Measurements from ENCODE around the gene MAP4K4. TPM values are rescaled to one million over a fixed set of nuclear protein-coding genes. Genes with fewer than 3 reads are reported as not detected.

Gene MAP4K4
- total and polyA plus RNA-seq, 2 of the 4 experiments (the other 2 are of a cell fraction) = 89.4 to 124 TPM

DNA sequence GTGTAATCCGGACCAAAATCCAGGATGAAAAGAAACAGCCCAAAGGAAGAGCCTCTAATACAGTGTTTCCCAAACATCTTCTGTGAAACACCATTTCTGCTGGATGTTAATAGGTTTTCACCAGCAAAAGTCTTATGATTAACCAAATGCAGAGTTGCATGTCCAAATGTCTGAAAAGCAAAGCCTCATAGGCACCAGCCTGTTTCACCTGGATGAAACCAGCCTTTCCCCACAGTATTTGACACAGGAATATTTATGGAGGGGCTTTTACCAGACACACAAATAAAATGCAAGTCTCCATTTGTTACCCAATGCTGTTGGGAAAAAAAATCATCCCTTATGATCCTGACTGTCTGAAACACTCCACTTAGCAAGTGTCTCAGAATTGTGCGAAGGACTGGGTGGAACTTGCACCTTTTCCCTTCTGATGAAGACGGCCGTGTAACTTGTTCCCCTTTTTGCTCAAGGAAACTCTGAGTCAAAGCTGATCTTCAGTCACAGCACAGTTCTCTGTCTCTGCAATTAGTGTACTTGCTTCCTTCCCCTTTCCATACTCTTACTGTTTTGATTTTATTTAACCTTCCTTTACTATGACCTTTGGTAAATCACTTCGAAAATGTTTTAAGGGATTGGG lies 223.9 kb downstream of the MAP4K4 start:
- Histone ChIP-seq H3K56ac (ENCODE audit: extremely low read depth, insufficient read depth, low read length) (no peak overlapping the region), H3K36me3 (ENCODE audit: control insufficient read depth, insufficient read depth, low read length) (no peaks in the 10 kb centered on the region), H2BK120ac (ENCODE audit: low read depth, low read length) (no peak overlapping the region), H3K9me3 (ENCODE audit: control insufficient read depth, insufficient read depth, low read length) (peaks cover 8% of the 10 kb centered on the region), H4K20me1 (ENCODE audit: insufficient read depth, low read length) (no peaks in the 10 kb centered on the region), H3K4me1 (ENCODE audit: control insufficient read depth, insufficient read depth, low read length) (no peaks in the 10 kb centered on the region), H2AK9ac (replicated peaks; ENCODE audit: low read depth, low read length, poor library complexity) (no peak overlapping the region), H2BK5ac (ENCODE audit: low read depth, low read length, poor library complexity, severe bottlenecking) (no peak overlapping the region), H3K9ac (ENCODE audit: low read depth, low read length) (no peak overlapping the region), H4K5ac (ENCODE audit: low read depth, low read length) (no peak overlapping the region), H3K27me3 (ENCODE audit: control insufficient read depth, insufficient read depth, low read length) (peaks cover 7% of the 10 kb centered on the region), H4K8ac (ENCODE audit: low read depth in 2 of 2, low read length in 2 of 2) (no peak overlapping the region), H3K23ac (ENCODE audit: low read depth, low read length) (no peak overlapping the region), H2BK20ac (ENCODE audit: low read depth, low read length) (no peak overlapping the region), H4K91ac (ENCODE audit: insufficient read depth, low read depth, low read length) (no peak overlapping the region), H3K27ac (ENCODE audit: insufficient read depth, low read length) (no peak overlapping the region), H2AFZ (replicated peaks; ENCODE audit: low read length, poor library complexity) (no peak overlapping the region), H2AK5ac (ENCODE audit: low read depth, low read length) (no peak overlapping the region), H2BK15ac (ENCODE audit: low read depth, low read length) (no peak overlapping the region), H3K4me2 (ENCODE audit: low read depth, low read length) (no peak overlapping the region), H3K4ac (ENCODE audit: low read depth, low read length) (no peak overlapping the region), H3K18ac (ENCODE audit: low read depth, low read length) (no peak overlapping the region), H3K9me1 (ENCODE audit: insufficient read depth, low read length) (no peaks in the 10 kb centered on the region), H3K79me1 (ENCODE audit: low read depth in 1 of 2, low read length in 2 of 2) (no peaks in the 10 kb centered on the region), H3K14ac (replicated peaks; ENCODE audit: low read depth, low read length) (no peak overlapping the region), H3K4me3 (ENCODE audit: insufficient read depth, low read depth, low read length) (no peak overlapping the region)
- ATAC-seq (ENCODE audit: low read depth) (no peak), DNase-seq (no peak)
- dilution Hi-C loops (cut with HindIII; ENCODE audit: low sequenced_read_pairs, unreplicated experiment) (no loop called here), in situ Hi-C loops (cut with MboI; ENCODE audit: low sequenced_read_pairs) (no loop called here), intact Hi-C loops (cut with micrococcal nuclease) (no loop called here)
- BruUV-seq (replicated peaks) = no TSS peak
- CTCF ChIA-PET = interaction anchor here (1.1 kb wide), 1 partner anchor 11 kb away, joined by 3 read pairs; no protein-coding TSS in a partner anchor
- TF ChIP-seq NFE2L2 (IDR thresholded peaks at IDR 0.05; ENCODE audit: low read depth, low read length) (no peak), MXI1 (IDR thresholded peaks at IDR 0.05; ENCODE audit: borderline replicate concordance, low read depth, low read length) (no peak), BHLHE40 (IDR thresholded peaks at IDR 0.05; ENCODE audit: low read depth, low read length) (no peak), SMC3 (IDR thresholded peaks at IDR 0.05; ENCODE audit: low read depth, low read length) (no peak), RCOR1 (IDR thresholded peaks at IDR 0.05; ENCODE audit: insufficient replicate concordance, low read length) (no peak), RFX5 (IDR thresholded peaks at IDR 0.05; ENCODE audit: low read depth, low read length) (no peak), POLR2A (IDR thresholded peaks at IDR 0.05; ENCODE audit: low read depth, low read length) (no peak), FOS (IDR thresholded peaks at IDR 0.05; ENCODE audit: low read depth, low read length) (no peak), CEBPB (IDR thresholded peaks at IDR 0.05; ENCODE audit: low read depth, low read length) (no peak), RAD21 (IDR thresholded peaks at IDR 0.05; ENCODE audit: low read length) (no peak), MAZ (IDR thresholded peaks at IDR 0.05; ENCODE audit: borderline replicate concordance, low read depth, low read length) (no peak), MAFK (IDR thresholded peaks at IDR 0.05; ENCODE audit: low read depth, low read length) (no peak), CHD1 (IDR thresholded peaks at IDR 0.05; ENCODE audit: low read depth, low read length) (no peak)
- TF ChIP-seq, protein P1, sequence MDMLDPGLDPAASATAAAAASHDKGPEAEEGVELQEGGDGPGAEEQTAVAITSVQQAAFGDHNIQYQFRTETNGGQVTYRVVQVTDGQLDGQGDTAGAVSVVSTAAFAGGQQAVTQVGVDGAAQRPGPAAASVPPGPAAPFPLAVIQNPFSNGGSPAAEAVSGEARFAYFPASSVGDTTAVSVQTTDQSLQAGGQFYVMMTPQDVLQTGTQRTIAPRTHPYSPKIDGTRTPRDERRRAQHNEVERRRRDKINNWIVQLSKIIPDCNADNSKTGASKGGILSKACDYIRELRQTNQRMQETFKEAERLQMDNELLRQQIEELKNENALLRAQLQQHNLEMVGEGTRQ (IDR thresholded peaks at IDR 0.05; ENCODE audit: low read depth, low read length) = no peak
- TF ChIP-seq, protein P2, sequence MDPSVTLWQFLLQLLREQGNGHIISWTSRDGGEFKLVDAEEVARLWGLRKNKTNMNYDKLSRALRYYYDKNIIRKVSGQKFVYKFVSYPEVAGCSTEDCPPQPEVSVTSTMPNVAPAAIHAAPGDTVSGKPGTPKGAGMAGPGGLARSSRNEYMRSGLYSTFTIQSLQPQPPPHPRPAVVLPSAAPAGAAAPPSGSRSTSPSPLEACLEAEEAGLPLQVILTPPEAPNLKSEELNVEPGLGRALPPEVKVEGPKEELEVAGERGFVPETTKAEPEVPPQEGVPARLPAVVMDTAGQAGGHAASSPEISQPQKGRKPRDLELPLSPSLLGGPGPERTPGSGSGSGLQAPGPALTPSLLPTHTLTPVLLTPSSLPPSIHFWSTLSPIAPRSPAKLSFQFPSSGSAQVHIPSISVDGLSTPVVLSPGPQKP (IDR thresholded peaks at IDR 0.05; ENCODE audit: borderline replicate concordance, low read depth, low read length) = no peak
- TF ChIP-seq, protein P3, sequence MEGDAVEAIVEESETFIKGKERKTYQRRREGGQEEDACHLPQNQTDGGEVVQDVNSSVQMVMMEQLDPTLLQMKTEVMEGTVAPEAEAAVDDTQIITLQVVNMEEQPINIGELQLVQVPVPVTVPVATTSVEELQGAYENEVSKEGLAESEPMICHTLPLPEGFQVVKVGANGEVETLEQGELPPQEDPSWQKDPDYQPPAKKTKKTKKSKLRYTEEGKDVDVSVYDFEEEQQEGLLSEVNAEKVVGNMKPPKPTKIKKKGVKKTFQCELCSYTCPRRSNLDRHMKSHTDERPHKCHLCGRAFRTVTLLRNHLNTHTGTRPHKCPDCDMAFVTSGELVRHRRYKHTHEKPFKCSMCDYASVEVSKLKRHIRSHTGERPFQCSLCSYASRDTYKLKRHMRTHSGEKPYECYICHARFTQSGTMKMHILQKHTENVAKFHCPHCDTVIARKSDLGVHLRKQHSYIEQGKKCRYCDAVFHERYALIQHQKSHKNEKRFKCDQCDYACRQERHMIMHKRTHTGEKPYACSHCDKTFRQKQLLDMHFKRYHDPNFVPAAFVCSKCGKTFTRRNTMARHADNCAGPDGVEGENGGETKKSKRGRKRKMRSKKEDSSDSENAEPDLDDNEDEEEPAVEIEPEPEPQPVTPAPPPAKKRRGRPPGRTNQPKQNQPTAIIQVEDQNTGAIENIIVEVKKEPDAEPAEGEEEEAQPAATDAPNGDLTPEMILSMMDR (conservative IDR thresholded peaks at IDR 0.05; ENCODE audit: low read depth, low read length) = no peak
- WGBS, 2 experiments (ENCODE audit: extremely low coverage in 2 of 2, insufficient read length in 1 of 2) = 94% methylated on average over 3 of the region's 5 CpGs; no CpG with 5 or more reads in 1 of the 2 experiments
- POLR2A ChIA-PET (ENCODE audit: unreplicated experiment) = interaction anchor here (0.6 kb wide), 1 partner anchor 21 kb away, joined by 4 read pairs; no protein-coding TSS in a partner anchor
